GM18498 (cell line): Measurements from ENCODE around the gene KANK2.
"Not testable (repeated sequence)": the region's sequence is repeated elsewhere in the genome, so short reads cannot be mapped to it uniquely, and the experiment has no call there.

Source experiments
- ATAC-seq: cut with Tn5 transposase; IDR thresholded peaks from one replicate; pipeline ENCODE4 v1.9.1; 2021; ENCODE audit warnings: mild to moderate bottlenecking, moderate library complexity; ENCODE audit not compliant: unreplicated experiment

The KANK2 gene

DNA sequence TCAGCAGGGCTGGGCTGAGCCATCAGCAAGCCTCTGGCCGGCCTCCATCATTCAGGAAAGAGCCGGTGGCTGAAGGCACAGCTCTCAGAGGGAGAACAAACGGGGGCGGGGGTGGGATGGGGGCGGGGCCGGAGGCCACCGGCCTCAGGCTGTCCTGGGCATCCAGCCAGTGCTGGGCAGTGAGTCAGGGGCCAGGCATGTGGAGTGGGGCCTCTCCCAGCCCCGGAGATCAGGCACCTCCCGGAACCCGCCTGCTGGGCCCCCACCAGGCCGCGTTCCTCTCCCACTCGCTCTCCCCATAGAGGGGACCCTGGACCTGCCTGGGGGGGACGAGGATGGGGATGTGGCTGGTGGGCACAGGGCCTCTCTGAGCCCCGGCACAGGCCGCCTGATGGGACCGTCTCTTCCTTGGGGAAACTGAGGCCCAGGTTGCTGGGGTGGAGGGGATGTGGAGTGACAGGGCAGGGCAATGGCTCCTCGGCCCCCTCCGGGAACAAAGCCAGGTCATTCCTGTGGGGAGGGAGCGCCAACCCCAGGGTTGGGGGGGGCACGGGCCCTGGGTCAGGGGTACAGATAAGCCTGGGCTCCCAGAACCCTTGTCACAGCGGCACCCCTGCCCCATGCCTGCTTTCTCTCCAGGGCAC is 54.7 kb downstream of the KANK2 start:
- no peak for ATAC-seq

- no peak for ATAC-seq
These were observed 55.3 kb downstream of the KANK2 start for GRCh38 chr19:11141937-11142527.

DNA sequence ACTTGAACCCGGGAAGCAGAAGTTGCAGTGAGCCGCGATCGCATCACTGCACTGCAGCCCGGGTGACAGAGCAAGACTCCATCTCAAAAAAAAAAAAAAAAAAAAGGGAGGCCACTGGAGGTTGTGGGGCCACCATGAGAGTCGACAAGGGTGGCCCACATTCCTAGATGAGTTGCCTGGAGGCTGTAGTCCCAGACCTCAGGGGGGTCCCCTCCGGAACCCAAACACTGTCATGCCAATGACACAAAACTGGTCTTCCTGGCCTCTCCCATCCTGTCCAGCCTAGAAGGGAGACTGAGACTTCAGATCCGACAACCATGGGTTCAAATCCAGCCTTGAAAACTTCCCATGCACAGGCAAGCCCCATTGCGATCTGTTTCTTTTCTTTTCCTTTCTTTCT is 56.4 kb downstream of the KANK2 start:
- ATAC-seq = no peak

DNA sequence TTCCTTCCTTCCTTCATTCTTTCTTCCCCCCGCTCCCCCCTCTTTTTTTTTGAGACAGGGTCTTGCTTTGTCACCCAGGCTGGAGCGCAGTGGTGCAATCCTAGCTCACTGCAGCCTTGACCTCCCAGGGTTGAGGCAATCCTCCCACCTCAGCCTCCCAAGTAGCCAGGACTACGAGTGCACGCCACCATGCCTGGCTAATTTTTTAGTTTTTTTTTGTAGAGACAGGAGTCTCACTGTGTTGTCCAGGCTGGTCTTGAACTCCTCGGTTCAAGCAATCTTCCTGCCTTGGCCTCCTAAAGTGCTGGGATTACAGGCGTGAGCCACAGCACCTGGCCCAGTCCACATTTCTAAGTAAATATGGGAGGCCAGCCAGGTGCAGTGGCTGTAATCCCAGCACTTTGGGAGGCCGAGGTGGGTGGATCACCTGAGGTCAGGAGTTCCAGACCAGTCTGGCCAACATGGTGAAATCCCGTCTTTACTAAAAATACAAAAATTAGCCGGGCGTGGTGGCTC is 57.3 kb downstream of the KANK2 start:
- not testable (repeated sequence) for ATAC-seq

DNA sequence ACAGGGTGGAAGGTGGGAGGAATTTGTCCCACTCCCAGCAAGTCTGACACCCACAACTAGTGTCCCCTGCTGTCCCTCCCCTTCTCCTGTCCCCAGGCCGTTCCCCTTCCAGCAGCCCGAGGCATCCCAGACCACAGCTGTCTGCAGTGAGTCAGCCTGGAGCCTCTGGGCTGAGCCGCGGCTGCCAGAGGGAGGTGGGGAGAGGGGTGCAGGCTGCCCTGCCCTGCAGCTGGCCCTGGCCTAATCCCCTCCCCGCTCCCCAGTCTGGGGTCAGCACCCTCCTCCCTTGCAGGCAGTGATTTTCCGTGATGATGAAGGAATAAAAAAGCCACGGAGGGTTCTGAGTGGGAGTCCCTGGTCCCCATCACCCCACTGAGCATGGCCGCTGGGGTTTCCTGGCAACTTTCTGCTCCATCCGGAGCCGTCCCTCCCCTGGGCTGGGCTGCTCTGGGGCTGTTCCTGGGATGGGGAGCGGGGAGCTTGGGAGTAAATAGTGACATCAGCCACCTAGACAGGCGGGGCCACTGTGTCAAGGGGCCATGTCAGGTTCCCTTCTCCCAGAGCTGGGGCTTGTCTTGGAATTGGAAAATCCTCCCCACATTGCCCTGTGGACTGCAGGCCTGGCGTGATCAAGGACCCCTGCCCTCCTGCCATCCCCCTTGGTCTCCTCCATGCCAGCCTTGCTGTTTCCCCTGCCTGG is 58.6 kb downstream of the KANK2 start:
- ATAC-seq = no peak

- ATAC-seq = no peak
These were observed 59.6 kb downstream of the KANK2 start for GRCh38 chr19:11137542-11138384.

- ATAC-seq = no peak
These were observed 60.8 kb downstream of the KANK2 start for GRCh38 chr19:11136400-11137101.

- no peak for ATAC-seq
These were observed 65.9 kb downstream of the KANK2 start for GRCh38 chr19:11131471-11131870.

DNA sequence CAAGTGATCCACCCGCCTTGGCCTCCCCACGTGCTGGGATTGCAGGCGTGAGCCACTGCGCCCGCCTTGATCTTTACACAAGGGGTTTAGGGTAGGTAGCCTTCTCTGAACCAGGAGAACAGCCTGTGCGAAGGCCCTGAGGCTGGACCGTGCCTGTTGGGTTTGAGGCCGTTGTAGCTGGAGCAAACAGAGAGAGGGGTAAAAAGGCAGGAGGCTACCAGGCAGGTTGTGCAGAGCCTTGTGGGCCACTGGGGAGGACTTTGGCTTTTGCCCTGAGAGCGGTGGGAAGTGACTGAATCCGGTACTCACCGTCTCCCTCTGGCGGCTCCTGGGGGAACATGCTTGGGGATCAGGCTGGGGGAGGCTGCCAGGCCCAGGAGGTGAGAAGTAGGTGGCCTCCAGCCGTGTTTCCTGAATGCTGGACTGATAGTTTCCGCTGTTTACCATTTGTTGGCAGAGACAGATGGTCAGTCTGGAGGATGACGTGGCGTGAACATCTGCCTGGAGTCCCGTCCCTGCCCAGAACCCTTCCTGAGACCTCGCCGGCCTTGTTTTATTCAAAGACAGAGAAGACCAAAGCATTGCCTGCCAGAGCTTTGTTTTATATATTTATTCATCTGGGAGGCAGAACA is 66.4 kb downstream of the KANK2 start:
- ATAC-seq = no peak

- ATAC-seq = no peak
These were observed 69.4 kb downstream of the KANK2 start for GRCh38 chr19:11127905-11128304.

GRCh38 chr19:11125994-11126685 is 71.2 kb downstream of the KANK2 start:
- no peak for ATAC-seq

- not testable (repeated sequence) for ATAC-seq
These were observed 73.2 kb downstream of the KANK2 start for GRCh38 chr19:11124157-11124556.

GRCh38 chr19:11123114-11123513 is 74.2 kb downstream of the KANK2 start:
- ATAC-seq = no peak

GRCh38 chr19:11121963-11122362 is 75.4 kb downstream of the KANK2 start:
- ATAC-seq = not testable (repeated sequence)

GRCh38 chr19:11116507-11116906 is 80.8 kb downstream of the KANK2 start:
- no peak for ATAC-seq

GRCh38 chr19:11115895-11116446 is 81.4 kb downstream of the KANK2 start:
- no peak for ATAC-seq

- ATAC-seq = no peak
These were observed 82.3 kb downstream of the KANK2 start for GRCh38 chr19:11115042-11115441.
